ENCODE data around the gene ZNF431.
"Not testable (repeated sequence)": the region's sequence is repeated elsewhere in the genome, so short reads cannot be mapped to it uniquely, and the experiment has no call there.

ZNF431 gene

DNA sequence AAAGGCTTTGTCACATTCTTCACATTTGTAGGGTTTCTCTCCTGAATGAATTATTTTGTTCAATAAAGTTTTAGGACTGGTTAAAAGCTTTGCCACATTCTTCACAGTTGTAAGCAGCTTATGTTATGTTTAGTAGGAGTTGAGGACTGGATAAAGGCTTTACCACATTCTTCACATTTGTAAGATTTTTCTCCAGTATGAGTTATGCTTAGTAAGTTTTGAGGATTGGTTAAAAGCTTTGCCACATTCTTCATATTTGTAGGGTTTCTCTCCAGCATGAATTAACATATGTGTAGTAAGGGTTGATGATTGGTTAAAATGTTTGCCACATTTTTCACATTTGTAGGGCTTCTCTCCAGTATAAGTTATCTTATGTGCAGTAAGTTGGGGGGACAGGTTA, 79.9 kb downstream of the ZNF431 start:
- H3K27me3 ChIP-seq, result no peaks in the 10 kb centered on the region
- TF ChIP-seq CTCF (IDR thresholded peaks at IDR 0.05), result no peak
- H3K4me1 ChIP-seq (ENCODE audit: control insufficient read depth in 1 of 2, insufficient read depth in 1 of 2, low read depth in 1 of 2, low read length in 1 of 2), result no peaks in the 10 kb centered on the region
- H3K27ac ChIP-seq, result no peak overlapping the region
- H3K4me3 ChIP-seq (ENCODE audit: low read depth in 1 of 2, low read length in 1 of 2), result no peak overlapping the region
- H3K9me3 ChIP-seq, result peaks cover 5% of the 10 kb centered on the region
- H3K36me3 ChIP-seq, result no peaks in the 10 kb centered on the region

GRCh38 chr19:21229938-21230337, 88.1 kb downstream of the ZNF431 start:
- H3K36me3 ChIP-seq; H3K9me3 ChIP-seq; H3K4me3 ChIP-seq (ENCODE audit: low read depth in 1 of 2, low read length in 1 of 2); H3K4me1 ChIP-seq (ENCODE audit: control insufficient read depth in 1 of 2, insufficient read depth in 1 of 2, low read depth in 1 of 2, low read length in 1 of 2); H3K27ac ChIP-seq; H3K27me3 ChIP-seq: not testable (repeated sequence)

GRCh38 chr19:21233691-21234090, 91.9 kb downstream of the ZNF431 start:
- no peak for TF ChIP-seq CTCF (IDR thresholded peaks at IDR 0.05)
- Histone ChIP-seq H3K4me3 (ENCODE audit: low read depth in 1 of 2, low read length in 1 of 2) (no peak overlapping the region), H3K4me1 (ENCODE audit: control insufficient read depth in 1 of 2, insufficient read depth in 1 of 2, low read depth in 1 of 2, low read length in 1 of 2) (no peaks in the 10 kb centered on the region), H3K27ac (no peak overlapping the region), H3K27me3 (no peaks in the 10 kb centered on the region), H3K36me3 (no peaks in the 10 kb centered on the region), H3K9me3 (peaks cover 3% of the 10 kb centered on the region)

DNA sequence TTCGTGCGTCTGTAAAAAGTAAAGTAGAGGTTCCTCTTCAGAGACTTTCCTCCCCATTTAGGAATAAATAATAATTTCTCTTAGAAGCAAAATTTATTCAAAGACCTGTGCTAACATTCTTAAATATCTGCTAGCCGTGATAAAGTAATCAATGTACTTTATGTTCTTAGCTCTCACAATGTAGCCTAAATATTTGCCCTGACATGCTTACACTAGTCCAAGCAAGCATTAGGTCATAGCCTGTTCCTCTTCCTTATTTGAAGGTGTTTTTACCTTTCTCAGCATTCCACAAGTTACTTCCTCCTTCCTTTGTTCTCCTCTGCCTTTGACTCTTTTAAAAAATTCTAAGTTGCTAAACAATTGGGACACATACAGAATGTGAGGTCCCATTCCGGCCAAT, 94.9 kb downstream of the ZNF431 start:
- not testable (repeated sequence) for H3K27ac ChIP-seq; H3K27me3 ChIP-seq; H3K9me3 ChIP-seq; H3K4me1 ChIP-seq (ENCODE audit: control insufficient read depth in 1 of 2, insufficient read depth in 1 of 2, low read depth in 1 of 2, low read length in 1 of 2); H3K4me3 ChIP-seq (ENCODE audit: low read depth in 1 of 2, low read length in 1 of 2); H3K36me3 ChIP-seq

- H3K4me1 ChIP-seq (ENCODE audit: control insufficient read depth in 1 of 2, insufficient read depth in 1 of 2, low read depth in 1 of 2, low read length in 1 of 2), result no peaks in the 10 kb centered on the region
- no peaks in the 10 kb centered on the region for H3K27me3 ChIP-seq
- no peaks in the 10 kb centered on the region for H3K9me3 ChIP-seq
- no peak overlapping the region for H3K27ac ChIP-seq
- H3K4me3 ChIP-seq (ENCODE audit: low read depth in 1 of 2, low read length in 1 of 2), result no peak overlapping the region
- no peaks in the 10 kb centered on the region for H3K36me3 ChIP-seq
- no peak for TF ChIP-seq CTCF (IDR thresholded peaks at IDR 0.05)
Observed at GRCh38 chr19:21238670-21239069, 96.8 kb downstream of the ZNF431 start.
